Thymus (tissue), 11 donors: Measurements from ENCODE around the gene MAGEL2. TPM values are rescaled to one million over a fixed set of nuclear protein-coding genes. Genes with fewer than 3 reads are reported as not detected.

Experiments
- DNase-seq, 9 donors: peaks; one replicate each; pipeline ENCODE4 v3.0.0-alpha.2; 2013; ENCODE audit warnings: low spot score in 9 of 9, low read depth in 6 of 9, missing footprints in 1 of 9
- H3K27ac ChIP-seq, 2 donors: one replicate each; pipeline ENCODE4 v1.5.1; 2013; ENCODE audit warnings: control low read depth in 1 of 2, low read depth in 1 of 2, low read length in 1 of 2, mild to moderate bottlenecking in 1 of 2, moderate library complexity in 1 of 2
- H3K27me3 ChIP-seq, 2 donors: one replicate each; pipeline ENCODE4 v1.5.1; 2013; ENCODE audit warnings: low read length in 1 of 2; ENCODE audit not compliant: control insufficient read depth in 2 of 2, insufficient read depth in 1 of 2
- H3K36me3 ChIP-seq, 2 donors: one replicate each; pipeline ENCODE4 v1.5.1; 2013; ENCODE audit warnings: low read length in 1 of 2, mild to moderate bottlenecking in 1 of 2, moderate library complexity in 1 of 2; ENCODE audit not compliant: control insufficient read depth in 2 of 2, insufficient read depth in 2 of 2
- H3K4me1 ChIP-seq, 2 donors: one replicate each; pipeline ENCODE4 v1.5.1; 2013; ENCODE audit warnings: low read length in 2 of 2; ENCODE audit not compliant: control insufficient read depth in 2 of 2, insufficient read depth in 2 of 2
- H3K4me3 ChIP-seq, 2 donors: one replicate each; pipeline ENCODE4 v1.5.1; 2013; ENCODE audit warnings: low read length in 2 of 2, control low read depth in 1 of 2, mild to moderate bottlenecking in 1 of 2
- H3K9me3 ChIP-seq, 2 donors: one replicate each; pipeline ENCODE4 v1.5.1; 2013; ENCODE audit warnings: low read length in 1 of 2, mild to moderate bottlenecking in 1 of 2; ENCODE audit not compliant: control insufficient read depth in 2 of 2, insufficient read depth in 1 of 2
- WGBS: extraction: QIAGEN DNeasy Blood & Tissue Kit; methylation state at CpG from one replicate; pipeline ENCODE4 v1.1.7; 2013; 5-methylcytosine and 5-hydroxymethylcytosine counted together
- polyA plus RNA-seq: library from polyadenylated mRNA; stranded (reverse); fragments of 200-250 nt; gene quantifications from one replicate; pipeline ENCODE4 v1.2.3, GENCODE V29; 2013
- total RNA-seq: library from RNA; stranded (reverse); fragments of 120-200 nt; gene quantifications from one replicate; pipeline ENCODE4 v1.2.4, GENCODE V29; 2013
- donor health status: healthy.

The MAGEL2 gene
- total and polyA plus RNA-seq, 2 donors, result 0.07 to 0.19 TPM

GRCh38 chr15:23595368-23595767 lies 52.3 kb downstream of the MAGEL2 start:
- Histone ChIP-seq H3K27ac (no peak overlapping the region), H3K36me3 (no peaks in the 10 kb centered on the region)
- 76% methylated on average over 2 of the region's 2 CpGs for WGBS

GRCh38 chr15:23594252-23594770 lies 53.4 kb downstream of the MAGEL2 start:
- Histone ChIP-seq H3K27me3 (no peaks in the 10 kb centered on the region), H3K27ac (no peak overlapping the region), H3K4me1 (no peaks in the 10 kb centered on the region), H3K36me3 (no peaks in the 10 kb centered on the region), H3K9me3 (no peaks in the 10 kb centered on the region), H3K4me3 (no peak overlapping the region)
- DNase-seq, result no peak
- WGBS, result 88% methylated on average over 7 of the region's 7 CpGs

More at GRCh38 chr15:23595368-23595767, 52.3 kb downstream of the MAGEL2 start:
- H3K27me3 ChIP-seq, result no peaks in the 10 kb centered on the region
- H3K4me1 ChIP-seq, result no peaks in the 10 kb centered on the region
- H3K9me3 ChIP-seq, result no peaks in the 10 kb centered on the region
- H3K4me3 ChIP-seq, result no peak overlapping the region
- DNase-seq, result no peak

Other genes starting within 250 kb of the MAGEL2 start
- not detected for gene GOLGA6L2, start 200.6 kb downstream of the MAGEL2 start, total RNA-seq
- gene GOLGA6L2, start 200.6 kb downstream of the MAGEL2 start, polyA plus RNA-seq, result 0.09 TPM
- 2.3 TPM for gene MKRN3, start 82.2 kb downstream of the MAGEL2 start, total RNA-seq
- gene MKRN3, start 82.2 kb downstream of the MAGEL2 start, polyA plus RNA-seq, result 1.3 TPM
- 26.5 TPM for gene NDN, start 39.4 kb upstream of the MAGEL2 start, total RNA-seq
- gene NDN, start 39.4 kb upstream of the MAGEL2 start, polyA plus RNA-seq, result 21.5 TPM